Measurements from ENCODE around the gene BANP.
"Not testable (repeated sequence)": the region's sequence is repeated elsewhere in the genome, so short reads cannot be mapped to it uniquely, and the experiment has no call there.

Gene BANP

DNA sequence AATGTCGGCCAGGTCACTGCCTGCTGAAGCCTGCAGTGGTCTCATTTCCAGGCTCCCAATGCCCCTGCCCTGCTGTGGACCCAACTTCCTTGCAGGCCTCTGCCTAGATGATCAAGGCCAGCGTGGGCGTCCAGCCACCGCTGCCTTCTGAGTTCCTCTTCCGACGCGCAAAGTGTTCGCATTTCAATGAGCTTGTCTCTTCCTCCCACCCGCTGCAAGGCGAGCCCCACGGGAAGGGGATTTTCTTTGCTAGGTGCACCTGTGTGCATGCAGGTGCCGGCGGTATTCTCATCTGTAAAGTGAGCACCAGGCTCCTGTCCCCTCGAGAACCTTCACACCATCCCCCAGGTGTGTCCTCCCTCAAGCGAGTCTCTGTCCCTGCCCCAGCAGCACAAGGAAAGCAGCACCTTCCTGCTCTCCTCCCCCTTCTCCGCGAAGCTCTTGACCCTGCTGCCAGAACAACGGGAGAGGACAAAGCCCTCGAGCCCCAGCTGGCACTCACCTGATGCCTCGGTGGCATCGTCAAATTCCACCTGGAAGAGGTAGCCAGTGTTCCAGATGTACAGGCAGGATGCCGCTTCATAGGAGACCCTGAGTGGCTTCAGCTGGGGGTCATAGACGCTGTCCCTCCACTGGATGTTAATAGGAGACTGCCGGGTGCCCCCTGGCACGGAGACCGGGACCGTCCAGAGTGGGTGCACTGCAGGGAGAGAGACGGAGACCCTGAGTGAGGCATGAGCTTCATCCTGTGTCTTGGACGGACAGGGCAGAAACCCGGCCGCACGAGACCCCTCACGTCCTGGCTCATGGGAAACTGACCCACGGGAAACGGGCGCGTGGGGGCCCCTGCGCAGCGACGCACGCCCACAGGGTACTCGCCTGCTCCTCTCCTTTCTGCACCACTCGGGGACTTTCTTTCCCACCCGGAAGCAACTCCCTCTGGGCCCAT is 24.7 kb upstream of the BANP start:
- no peak for DNase-seq

DNA sequence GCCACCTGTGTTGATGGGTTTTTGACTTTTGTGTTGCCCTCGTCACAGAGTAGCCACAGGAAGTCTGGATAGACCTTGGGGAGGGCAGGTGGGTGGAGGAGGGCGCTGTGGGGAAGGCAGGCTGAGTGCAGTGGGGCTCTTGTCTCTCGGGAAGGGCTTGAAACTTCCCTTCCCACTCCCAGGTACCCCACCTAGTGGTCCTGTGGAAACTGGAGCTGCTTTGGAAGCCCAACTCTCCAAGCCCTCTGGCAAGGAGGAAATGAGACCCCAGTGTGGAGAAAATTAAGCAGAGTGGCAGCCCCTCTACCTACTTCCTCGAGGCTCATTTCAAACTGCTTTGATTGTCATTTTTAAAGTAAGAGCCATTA is 24.1 kb upstream of the BANP start:
- no peak for DNase-seq

DNA sequence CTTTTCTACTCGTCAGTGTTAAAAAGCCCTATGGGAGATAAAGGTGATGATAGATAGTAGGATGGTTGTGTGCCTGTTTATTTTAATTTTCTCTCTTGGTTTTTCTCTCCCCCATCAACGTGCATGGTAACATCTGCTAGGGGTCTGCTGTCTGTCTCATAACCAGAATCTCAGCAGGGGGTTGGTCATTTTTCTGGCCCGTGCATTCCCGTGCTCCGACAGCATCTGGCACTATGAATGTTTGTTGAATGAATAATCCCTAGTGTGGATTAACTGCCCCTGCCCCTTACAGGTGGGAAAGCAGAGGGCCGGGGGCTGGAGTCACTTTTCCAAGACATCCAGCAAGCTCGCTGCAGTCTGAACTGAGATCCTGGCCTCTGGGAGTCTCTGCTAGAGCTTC is 21.2 kb upstream of the BANP start:
- no peak for DNase-seq

DNA sequence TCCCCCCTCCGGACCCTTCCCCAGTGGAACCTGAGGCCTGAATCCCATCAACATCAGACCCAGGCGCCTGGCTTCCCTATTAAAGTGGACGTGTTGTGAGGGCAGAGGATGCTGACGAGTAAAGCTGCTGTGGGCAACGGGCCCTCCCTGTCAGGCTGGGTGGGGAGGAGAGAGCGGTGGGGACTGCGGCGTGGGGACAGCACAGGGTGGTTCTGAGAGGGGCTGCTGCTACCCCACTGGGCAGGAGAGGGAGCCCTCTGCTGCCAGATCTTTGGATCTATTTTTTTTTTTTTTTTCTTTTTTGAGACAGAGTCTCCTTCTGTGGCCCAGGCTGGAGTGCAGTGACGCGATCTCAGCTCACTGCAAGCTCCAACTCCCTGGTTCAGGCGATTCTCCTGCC is 20.8 kb upstream of the BANP start:
- DNase-seq: no peak

DNA sequence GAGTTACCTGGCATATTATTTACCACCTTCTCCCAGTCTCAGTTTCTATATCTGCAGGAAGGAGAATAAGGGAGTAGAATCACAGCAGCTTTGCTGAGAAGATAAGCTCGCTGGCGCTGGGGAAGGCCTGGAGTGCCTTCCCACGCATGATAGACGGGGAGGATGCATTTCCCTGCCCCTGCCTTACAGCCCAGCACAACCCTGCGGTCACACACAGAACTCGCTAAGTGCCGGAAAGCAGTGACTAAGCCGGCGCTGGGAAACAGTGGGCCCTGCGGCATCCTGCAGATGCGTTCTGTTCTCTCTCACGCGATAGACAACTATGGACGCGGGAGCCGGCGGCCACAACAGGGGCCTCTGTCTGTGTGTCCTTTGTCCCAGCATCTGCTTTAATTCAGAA is 19.7 kb upstream of the BANP start:
- DNase-seq: no peak

DNA sequence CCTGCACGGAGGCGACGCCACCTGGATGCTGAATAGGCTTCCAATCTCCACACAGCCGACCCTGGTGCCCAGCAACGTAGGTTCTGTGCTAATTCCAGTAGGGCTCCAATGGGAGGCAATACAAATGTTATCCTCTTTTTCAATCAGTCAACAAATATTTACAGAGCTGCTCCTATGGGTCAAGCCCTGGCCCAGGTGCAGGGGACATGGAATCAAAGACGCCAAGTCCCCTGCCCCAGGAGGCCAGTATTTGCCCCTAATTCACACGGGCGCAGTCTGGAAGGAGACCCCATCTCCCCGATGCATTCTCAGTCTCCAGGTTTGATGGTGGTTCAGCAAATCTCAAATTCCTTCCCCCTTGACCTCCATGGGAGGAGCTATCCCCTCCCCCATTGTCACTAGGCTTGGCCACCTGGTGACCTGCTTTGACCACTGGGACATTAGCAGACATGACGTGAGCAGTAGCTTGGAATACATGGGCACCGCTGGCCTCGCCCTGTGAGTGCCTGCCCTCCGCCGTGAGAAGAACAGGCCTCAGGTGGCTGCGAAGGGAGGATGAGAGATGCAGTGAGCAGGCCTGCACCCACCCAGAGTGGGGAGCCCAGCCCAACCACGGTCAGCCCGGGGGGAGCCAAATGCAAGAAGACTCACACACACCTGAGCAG is 18.6 kb upstream of the BANP start:
- DNase-seq: not testable (repeated sequence)

DNA sequence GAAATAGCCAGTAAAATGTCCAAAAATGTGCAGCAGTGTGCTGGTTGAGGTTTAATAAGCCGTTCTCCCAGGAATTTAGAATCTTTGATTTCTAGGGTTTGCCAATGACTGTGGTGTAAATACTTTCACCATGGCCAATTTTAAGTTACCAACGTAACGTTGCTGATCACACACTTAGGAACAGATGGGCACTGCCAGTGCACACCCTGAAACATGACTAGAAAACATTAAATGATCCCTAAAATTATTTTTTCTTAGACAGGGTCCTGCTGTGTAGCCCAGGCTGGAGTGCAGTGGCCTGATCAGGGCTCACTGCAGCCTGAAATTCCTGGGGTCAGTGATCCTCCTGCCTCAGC is 18.1 kb upstream of the BANP start:
- no peak for DNase-seq

DNA sequence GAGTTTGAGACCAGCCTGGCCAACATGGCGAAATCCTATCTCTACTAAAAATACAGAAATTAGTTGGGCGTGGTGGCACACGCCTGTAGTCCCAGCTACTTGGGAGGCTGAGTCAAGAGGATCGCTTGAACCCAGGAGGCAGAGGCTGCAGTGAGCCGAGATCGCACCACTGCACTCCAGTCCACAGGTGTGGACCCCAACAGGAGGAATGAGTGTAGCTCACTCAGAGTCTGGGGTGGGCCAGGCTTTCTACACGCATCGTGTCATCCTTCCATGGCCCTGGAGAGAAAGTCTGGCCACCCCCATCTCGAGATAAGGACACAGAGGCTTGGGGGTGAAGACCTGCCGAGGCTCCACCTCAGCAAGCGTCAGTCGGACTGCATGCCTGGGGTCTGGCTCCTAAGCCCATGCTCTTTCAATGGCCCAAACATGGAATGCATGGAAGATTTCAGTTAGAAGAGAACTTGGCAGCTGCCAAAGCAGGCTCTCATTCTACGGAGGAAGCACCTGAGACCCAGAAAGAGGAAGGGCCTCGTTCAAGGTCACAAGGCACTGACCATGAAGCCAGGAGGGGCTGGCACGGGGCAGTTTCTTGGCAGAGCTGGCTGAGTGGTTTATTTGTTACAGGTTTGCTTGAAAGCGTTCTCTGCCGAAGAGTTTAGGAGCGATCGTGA is 16.3 kb upstream of the BANP start:
- DNase-seq: not testable (repeated sequence)

DNA sequence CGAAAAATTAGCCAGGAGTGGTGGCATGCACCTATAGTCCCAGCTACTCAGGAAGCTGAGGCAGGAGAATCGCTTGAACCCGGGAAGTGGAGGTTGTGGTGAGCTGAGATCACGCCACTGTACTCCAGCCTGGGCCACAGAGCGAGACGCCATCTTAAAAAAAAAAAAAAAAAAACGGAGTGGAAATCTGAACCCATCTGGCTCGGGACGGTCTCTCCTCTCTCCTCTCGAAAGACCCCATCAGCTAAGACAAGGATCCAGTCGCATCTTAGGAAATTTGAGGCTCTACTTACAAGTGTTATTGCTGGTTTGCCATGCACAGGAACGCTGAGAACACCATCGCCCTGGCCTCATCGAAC is 15.2 kb upstream of the BANP start:
- DNase-seq: not testable (repeated sequence)

DNA sequence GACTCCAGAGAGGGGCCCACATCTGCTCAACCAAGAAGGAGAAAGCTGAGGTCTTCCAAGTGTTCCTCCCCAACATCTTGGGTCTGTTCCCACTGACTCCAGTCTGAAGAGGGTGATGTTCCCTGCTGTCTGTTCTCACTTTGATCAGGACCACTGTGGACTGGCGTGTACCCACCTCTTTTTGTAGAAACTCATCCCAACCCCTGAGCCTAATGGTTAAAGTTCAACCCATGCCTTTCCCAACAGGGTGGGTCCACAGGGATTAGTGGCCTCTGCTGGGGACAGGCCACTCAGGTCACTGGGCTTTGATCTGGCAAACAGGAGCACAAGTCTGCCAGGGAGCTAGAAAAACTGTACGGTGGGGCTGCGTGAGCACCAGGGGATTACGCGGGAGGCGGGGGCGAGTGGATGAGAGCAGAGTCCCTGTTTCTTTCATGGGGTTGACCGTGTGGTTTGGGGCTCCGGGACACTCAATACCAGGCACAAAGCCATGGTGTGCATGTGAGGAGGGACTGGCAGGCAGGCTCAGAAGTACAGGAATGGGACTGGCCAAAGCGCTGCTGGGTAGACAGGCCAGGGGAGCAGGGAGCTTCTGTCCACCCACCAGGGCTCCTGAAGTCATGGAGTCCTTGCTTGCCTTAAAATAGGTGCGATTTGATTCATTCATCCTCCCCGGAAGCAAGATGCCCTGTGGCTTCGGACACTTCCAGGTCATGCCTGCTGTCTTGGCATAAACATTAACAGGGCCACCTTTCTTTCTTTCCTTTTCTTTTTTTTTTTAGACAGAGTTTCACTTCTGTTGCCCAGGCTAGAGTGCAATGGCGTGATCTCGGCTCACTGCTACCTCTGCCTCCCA is 14.6 kb upstream of the BANP start, which contains the start of gene CA5A:
Gene CA5A, minus strand, starts transcription at position 155 of the 856 bp plus-strand sequence. Its CDS starts 79 bp downstream, at position 76.
- DNase-seq: no peak

DNA sequence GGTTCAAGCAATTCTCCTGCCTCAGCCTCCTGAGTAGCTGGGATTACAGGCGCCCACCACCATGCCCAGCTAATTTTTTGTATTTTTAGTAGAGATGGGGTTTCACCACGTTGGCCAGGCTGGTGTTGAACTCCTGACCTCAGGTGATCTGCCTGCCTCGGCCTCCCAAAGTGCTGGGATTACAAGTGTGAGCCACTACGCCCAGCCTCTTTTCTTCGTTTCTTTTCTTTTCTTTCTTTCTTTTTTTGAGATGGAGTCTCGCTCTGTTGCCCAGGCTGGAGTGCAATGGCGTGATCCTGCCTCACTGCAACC is 14.0 kb upstream of the BANP start:
- DNase-seq: not testable (repeated sequence)

DNA sequence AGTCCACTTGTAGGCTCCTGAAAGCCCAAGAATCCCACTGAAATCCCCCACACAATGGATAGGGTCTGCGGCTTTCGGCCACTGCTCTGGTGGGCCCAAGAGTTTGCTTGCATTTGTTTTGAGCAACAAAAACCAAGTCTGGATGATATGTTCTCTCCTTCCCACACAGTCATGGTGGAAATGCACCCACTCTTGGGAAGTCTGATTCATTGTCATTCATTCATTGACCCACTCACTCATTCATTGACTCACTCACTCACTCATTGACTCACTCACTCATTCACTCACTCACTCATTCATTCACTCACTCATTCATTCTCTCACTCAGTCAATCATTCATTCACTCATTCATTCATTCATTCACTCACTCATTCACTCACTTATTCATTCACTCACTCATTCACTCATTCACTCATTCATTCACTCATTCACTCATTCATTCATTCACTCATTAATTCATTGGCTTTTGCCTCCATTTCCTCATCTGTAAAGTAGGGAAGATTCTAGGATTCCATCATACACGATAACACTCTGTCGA is 12.8 kb upstream of the BANP start:
- DNase-seq: no peak

DNA sequence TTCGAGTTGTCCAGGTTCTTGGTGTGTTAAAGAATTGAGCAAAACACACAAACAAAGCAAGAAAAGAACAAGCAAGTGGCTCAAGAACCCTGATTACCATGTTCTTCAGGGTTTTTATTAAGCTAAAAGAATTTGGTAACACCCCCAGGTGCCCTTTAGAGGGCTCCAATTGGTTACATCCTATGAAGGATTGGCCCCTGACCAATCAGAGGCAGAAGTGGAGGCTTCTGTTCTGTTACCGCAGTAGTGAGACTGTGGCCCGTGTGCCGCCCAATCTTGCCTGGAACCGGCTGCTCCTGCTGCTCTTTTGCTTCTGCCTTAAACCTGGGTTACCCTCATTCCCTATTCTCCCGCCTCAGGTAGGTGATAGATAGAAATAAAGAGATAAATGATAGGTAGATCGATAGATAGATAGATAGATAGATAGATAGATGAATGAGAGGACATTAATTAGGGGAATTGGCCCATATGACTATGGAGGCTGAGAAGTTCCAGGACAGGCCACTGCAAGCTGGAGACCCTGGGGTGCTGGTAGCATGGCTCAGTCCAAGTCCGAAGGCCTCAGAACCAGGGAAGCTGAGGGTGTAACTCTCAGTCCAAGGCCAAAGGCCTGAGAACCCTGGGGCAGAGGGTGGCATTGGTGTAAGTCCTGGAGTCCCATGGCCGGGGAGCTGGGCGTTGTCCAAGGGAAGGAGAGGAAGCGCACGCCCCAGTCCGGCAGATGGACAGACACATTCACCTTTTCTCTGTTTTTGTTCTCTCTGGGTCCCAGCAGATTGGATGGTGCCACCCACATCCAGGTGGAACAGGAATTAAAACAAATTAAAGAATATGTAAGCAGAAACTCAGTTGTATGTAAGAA is 11.4 kb upstream of the BANP start:
- DNase-seq: no peak

DNA sequence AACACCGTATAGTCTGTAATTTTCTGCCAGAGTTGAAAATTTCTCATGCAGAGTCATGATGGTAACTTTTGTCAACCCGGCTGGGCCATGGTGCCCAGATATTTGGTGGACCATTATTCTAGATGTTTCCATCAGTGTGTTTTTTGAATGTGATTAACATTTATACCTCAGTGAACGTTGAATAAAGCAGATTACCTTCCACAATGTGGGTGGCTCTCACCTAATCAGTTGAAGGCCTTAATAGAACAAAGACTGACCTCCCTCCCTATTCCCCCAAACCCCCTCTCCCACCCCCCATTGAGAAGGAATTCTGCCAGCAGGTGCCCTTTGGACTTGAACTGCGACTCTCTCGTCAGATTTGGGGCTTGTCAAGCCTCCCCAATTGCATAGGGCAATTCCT is 8.6 kb upstream of the BANP start:
- DNase-seq: no peak

DNA sequence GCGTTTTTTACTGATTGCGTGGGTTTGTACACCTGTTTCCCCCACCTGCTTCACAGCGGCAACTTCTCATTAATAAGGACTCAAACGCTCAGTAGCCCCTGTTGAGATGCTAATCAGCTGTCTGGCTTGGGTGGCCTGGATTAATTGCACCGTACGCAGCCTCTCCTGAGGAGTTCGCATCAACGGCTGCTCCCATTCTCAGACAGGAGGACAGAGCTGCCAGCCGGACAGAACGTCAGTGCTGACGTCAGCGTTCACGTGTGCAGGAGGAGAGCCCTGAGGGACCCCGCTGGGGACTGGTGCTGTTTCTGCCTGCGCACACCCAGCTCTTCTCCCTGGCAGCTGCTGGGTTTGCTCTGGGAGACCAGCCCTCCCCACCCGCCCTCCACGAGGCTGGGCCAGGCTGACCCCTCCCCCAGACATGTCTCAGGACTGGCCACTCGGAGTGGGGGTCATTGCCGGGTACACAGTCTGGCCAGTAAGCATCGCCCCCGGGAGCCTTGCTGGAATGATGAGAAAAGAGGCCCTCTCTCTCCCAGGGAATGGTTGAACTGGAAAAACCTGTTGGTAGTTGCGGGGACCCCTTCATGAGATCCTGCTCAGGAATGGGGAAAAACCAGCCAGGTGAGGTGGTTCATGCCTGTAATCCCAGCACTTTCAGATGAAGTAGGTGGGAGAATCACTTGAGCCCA is 5.7 kb upstream of the BANP start:
- no peak for DNase-seq

DNA sequence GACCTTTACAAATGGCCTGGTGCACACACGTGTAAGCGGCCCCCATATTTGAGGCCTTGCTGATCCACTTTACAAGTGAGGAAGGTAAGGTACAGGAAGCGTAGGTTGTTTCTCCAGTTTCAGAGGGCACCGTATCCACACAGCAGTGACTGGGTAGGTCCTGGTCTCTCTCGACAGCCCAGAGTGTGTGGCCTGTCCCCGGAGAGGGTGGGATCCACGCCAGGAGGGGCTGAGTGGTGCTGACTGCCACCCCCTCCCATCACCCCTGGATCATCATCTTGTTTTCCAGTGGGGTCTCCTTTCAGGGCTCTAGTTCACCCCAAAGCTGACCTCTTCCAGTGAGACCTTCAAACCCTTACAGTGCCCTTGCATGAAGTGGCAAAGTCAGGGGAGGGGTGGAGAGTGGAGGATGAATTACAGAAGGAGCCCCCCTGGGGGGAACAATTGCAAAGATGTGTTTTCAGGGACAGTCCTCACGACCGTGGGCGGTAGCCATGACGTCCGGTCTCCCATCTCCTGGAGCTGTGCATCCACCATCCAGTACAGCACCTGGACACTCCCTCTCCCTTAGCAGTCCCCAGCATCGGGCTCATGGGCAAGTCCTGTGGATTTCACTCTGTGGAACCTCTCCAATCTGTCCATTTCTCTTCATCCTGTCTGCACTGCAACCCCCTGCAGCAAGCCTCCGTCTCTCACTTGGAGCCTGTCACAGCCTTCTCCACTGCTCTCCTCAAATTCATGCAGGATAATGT is 4.5 kb upstream of the BANP start:
- no peak for DNase-seq

DNA sequence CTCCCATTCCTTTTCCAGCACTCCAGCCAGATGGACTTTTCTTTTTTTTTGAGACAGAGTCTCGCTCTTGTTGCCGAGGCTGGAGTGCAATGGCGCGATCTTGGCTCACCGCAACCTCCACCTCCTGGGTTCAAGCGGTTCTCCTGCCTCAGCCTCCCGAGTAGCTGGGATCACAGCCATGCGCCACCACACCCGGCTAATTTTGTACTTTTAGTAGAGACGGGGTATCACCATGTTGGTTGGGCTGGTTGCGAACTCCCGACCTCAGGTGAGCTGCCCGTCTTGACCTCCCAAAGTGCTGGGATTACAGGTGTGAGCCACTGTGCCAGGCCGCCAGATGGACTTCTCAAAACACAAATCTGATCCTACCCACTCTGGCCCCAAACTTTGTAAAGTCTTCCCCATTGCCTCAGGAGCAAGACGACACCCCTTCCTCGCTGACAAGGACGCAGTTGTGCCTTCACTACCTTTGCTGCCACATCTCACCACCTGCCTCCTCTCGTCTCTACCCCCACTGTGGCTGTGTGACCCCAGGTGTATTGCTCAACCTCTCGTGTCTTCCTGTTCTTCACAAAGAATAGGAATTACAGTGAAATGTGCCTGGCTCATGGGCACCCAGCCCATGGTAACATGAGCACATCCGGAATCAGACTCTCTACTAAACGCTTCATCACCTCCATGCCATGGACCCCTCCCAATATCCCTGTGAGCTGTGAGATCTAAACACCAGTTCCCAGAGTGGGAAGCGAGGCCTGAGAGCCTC is 3.7 kb upstream of the BANP start:
- no peak for DNase-seq

DNA sequence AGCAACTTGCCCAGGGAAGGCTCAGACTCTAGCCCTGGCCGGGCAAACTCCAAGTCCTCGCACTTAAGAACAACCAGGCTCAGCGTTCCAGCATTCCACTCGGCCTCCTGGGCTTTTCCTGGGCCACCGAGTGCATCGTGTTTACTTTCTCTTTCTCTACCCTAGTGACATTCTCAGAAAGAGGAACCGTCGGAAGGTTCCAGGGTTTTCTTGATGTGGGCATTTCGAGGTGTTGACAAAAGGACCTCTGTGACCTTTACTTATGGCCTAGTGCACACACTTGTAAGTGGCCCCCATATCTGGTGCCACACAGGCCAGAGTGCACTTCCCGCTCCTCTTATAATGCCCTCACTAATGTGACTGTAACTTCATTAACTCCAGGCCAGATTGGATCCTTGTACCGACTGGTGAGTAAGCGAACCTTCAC is 3.1 kb upstream of the BANP start:
- DNase-seq: no peak

DNA sequence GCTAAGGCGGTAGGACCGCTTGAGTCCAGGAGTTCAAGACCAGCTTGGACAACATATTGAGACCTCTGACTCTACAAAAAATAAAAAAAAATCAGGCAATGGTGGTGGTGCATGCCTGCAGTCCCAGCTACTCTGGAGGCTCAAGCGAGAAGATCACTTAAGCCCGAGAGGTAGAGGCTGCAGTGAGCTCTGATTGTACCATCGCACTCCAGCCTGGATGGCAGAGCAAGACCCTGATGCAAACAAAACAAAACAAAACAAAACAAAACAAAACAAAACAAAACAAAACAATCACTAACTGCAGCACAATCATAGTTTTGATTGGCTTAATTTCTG is 2.5 kb upstream of the BANP start:
- no peak for DNase-seq
